HEK293T (cell line): ENCODE results near the gene USE1.

Source experiments
- CTCF ChIA-PET: fragments of 350-600 bp; formaldehyde crosslinking; extraction: SDS; loops from one replicate; lab custom pipeline; 2021; ENCODE audit warnings: antibody characterized with exemption, inconsistent platforms; lab: Yijun Ruan, JAX
- POLR2A ChIA-PET: fragments of 350-600 bp; formaldehyde crosslinking; extraction: SDS; loops from one replicate; lab custom pipeline; 2020; ENCODE audit warnings: antibody characterized with exemption, inconsistent platforms; lab: Yijun Ruan, JAX
- DNase-seq: peaks from one replicate; pipeline ENCODE4 v3.0.0; 2012; ENCODE audit warnings: mixed read lengths; ENCODE audit errors: extremely low spot score
- ARNT ChIP-seq: fragments of 450-650 bp; IDR thresholded peaks from 2 replicates; pipeline ENCODE4 v1.6.1; 2017; ENCODE audit warnings: mild to moderate bottlenecking
- BHLHE40 ChIP-seq: fragments of 450-650 bp; IDR thresholded peaks from 2 replicates; pipeline ENCODE4 v1.6.1; 2016; ENCODE audit warnings: mild to moderate bottlenecking, moderate library complexity, borderline replicate concordance
- CTBP1 ChIP-seq: fragments of 450-650 bp; IDR thresholded peaks from 2 replicates; pipeline ENCODE4 v1.6.1; 2016; ENCODE audit warnings: borderline replicate concordance
- ELF4 ChIP-seq: fragments of 450-650 bp; IDR thresholded peaks from 2 replicates; pipeline ENCODE4 v1.6.1; 2017; ENCODE audit warnings: antibody characterized with exemption
- FOXA1 ChIP-seq: fragments of 450-650 bp; IDR thresholded peaks from 2 replicates; pipeline ENCODE4 v1.6.1; 2016; ENCODE audit warnings: mild to moderate bottlenecking
- FOXK2 ChIP-seq: fragments of 450-650 bp; IDR thresholded peaks from 2 replicates; pipeline ENCODE4 v1.6.1; 2016; ENCODE audit warnings: mild to moderate bottlenecking
- FOXM1 ChIP-seq: fragments of 450-650 bp; IDR thresholded peaks from 2 replicates; pipeline ENCODE4 v1.6.1; 2017; ENCODE audit warnings: mild to moderate bottlenecking, borderline replicate concordance
- HDGF ChIP-seq: fragments of 450-650 bp; IDR thresholded peaks from 2 replicates; pipeline ENCODE4 v1.6.1; 2017; ENCODE audit warnings: antibody characterized with exemption, borderline replicate concordance
- L3MBTL2 ChIP-seq: fragments of 450-650 bp; conservative IDR thresholded peaks from 2 replicates; pipeline ENCODE4 v1.6.1; 2016; ENCODE audit warnings: mild to moderate bottlenecking
- LEF1 ChIP-seq: fragments of 450-650 bp; IDR thresholded peaks from 2 replicates; pipeline ENCODE4 v1.6.1; 2017; ENCODE audit warnings: mild to moderate bottlenecking, borderline replicate concordance
- NFRKB ChIP-seq: fragments of 450-650 bp; IDR thresholded peaks from 2 replicates; pipeline ENCODE4 v1.6.1; 2016; ENCODE audit warnings: mild to moderate bottlenecking, moderate library complexity
- PKNOX1 ChIP-seq: fragments of 450-650 bp; IDR thresholded peaks from 2 replicates; pipeline ENCODE4 v1.6.1; 2016
- SP1 ChIP-seq: fragments of 450-650 bp; IDR thresholded peaks from 2 replicates; pipeline ENCODE4 v1.6.1; 2017
- SUZ12 ChIP-seq: fragments of 450-650 bp; IDR thresholded peaks from 2 replicates; pipeline ENCODE4 v1.6.1; 2016; ENCODE audit warnings: mild to moderate bottlenecking
- TARDBP ChIP-seq: fragments of 450-650 bp; IDR thresholded peaks from 2 replicates; pipeline ENCODE4 v1.6.1; 2016
- ZNF384 ChIP-seq: fragments of 450-650 bp; IDR thresholded peaks from 2 replicates; pipeline ENCODE4 v1.6.1; 2016

Gene USE1

DNA sequence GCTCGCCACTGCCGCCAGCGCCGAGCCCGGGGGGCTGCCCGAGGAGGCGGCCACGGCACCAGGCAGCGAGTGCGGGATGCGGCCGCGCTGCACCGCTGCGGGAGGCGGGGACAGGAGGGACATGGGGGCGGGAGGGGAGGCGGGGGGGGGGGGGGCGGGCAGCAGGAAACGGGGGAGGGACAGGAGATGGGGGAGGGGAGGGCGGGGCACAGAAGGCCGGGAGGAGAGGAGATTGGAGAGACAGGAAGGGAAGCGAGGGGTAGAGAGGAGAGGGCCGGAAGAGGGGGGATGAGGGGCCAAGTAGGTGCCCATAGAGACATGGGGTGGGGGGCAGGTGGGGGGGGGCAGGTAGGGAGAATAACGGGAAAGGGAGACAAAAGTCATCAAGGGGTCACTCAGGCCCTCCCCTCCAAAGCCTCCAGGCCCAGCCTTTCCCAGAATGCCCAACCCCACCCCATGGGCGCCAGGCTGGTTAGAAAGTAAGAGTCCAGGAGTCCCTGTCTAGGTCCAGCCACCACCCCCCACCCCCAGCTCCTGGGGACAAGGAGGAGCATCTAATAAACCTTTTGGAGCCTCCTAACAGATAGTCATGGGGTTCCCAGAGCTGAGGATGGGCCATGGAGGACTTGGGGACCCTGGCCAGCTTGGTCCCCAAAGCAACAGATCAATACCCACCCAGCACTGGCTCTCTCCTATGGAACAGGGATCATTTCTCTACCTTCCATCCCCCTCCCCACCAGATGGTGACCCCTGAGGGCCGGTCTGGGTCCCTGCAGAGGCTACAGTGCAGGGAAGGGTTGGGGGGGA, 21.0 kb downstream of the USE1 start:
- POLR2A ChIA-PET = interaction anchor here (0.6 to 3.8 kb wide), 7 partner anchors 8 to 44 kb away, joined by 3 to 44 read pairs (median 4); partner anchors contain the start of genes OCEL1 and USE1
- CTCF ChIA-PET = interaction anchor here (0.7 to 2.0 kb wide), 4 partner anchors 8 to 31 kb away, joined by 3 to 11 read pairs (median 3); partner anchors contain the start of gene OCEL1
- TF ChIP-seq LEF1 = no peak
- TF ChIP-seq FOXA1 = no peak
- no peak for TF ChIP-seq SUZ12
- TF ChIP-seq ARNT = no peak
- no peak for TF ChIP-seq CTBP1
- TF ChIP-seq L3MBTL2 = no peak
- TF ChIP-seq FOXK2 = no peak
- TF ChIP-seq SP1 = no peak
- no peak for TF ChIP-seq ELF4
- peak; percentile 51 for DNase-seq

- ChIA-PET POLR2A (interaction anchor here (1.5 to 3.8 kb wide), 2 partner anchors 11 to 22 kb away, joined by 7 to 44 read pairs; partner anchors contain the start of genes OCEL1 and USE1), CTCF (interaction anchor here (0.8 kb wide), 1 partner anchor 148 kb away, joined by 3 read pairs; no protein-coding TSS in a partner anchor)
- DNase-seq = no peak
- TF ChIP-seq L3MBTL2 (no peak), HDGF (no peak), BHLHE40 (no peak), FOXM1 (no peak), NFRKB (no peak), TARDBP (no peak)
Measured at GRCh38 chr19:17236811-17237543, 21.8 kb downstream of the USE1 start.

- DNase-seq = no peak
- ChIA-PET CTCF (interaction anchor here (0.8 kb wide), 1 partner anchor 149 kb away, joined by 3 read pairs; no protein-coding TSS in a partner anchor), POLR2A (interaction anchor here (0.7 to 3.8 kb wide), 3 partner anchors 11 to 23 kb away, joined by 3 to 44 read pairs (median 7); partner anchors contain the start of genes OCEL1 and USE1)
- TF ChIP-seq TARDBP (no peak), FOXA1 (no peak), FOXM1 (no peak), LEF1 (no peak), NFRKB (no peak), PKNOX1 (no peak), L3MBTL2 (no peak), BHLHE40 (no peak), ZNF384 (no peak)
Measured at GRCh38 chr19:17237747-17238706, 22.9 kb downstream of the USE1 start.

- POLR2A ChIA-PET = no interaction called here
- CTCF ChIA-PET = no interaction called here
- DNase-seq = no peak
- no peak for TF ChIP-seq FOXK2
- TF ChIP-seq L3MBTL2 = no peak
- TF ChIP-seq ARNT = no peak
- TF ChIP-seq ELF4 = no peak
Measured at GRCh38 chr19:17240062-17240752, 25.1 kb downstream of the USE1 start.

GRCh38 chr19:17240826-17241399, 25.8 kb downstream of the USE1 start:
- ChIA-PET CTCF (interaction anchor here (1.0 kb wide), 1 partner anchor 20 kb away, joined by 5 read pairs; no protein-coding TSS in a partner anchor), POLR2A (interaction anchor here (1.2 kb wide), 1 partner anchor 14 kb away, joined by 5 read pairs; no protein-coding TSS in a partner anchor)
- TF ChIP-seq FOXK2 (no peak), L3MBTL2 (no peak), FOXM1 (no peak), LEF1 (no peak), TARDBP (no peak), HDGF (no peak), SUZ12 (no peak), NFRKB (no peak), SP1 (no peak), FOXA1 (no peak), CTBP1 (no peak), BHLHE40 (no peak)
- no peak for DNase-seq
